Measurements from ENCODE around the gene KNL1. TPM values are rescaled to one million over a fixed set of nuclear protein-coding genes. Genes with fewer than 3 reads are reported as not detected.
A peak's percentile ranks its signal among the peaks of the same experiment; 100 is the strongest.

The KNL1 gene
- total RNA-seq, 1 experiment from 2014 or later = 19.7 TPM

DNA sequence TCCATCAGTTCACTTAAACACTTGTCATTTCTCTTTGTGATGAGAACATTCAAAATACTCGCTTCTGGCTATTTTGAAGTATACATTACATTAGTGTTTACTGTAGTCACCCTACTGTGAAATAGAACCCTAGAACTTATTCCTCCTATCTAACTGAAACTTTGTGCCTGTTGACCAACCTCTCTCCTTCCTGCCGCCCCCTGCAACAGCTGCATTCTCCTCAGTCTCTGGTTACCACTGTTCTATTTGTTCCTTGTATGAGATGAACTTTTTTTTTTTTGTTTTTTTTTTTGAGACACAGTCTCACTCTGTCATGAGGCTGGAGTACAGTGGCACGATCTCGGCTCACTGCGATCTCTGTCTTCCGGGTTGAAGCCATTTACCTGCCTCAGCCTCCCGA, 103.9 kb downstream of the KNL1 start:
- Histone ChIP-seq H3K4ac (ENCODE audit: low read depth, low read length) (no peak overlapping the region), H4K20me1 (ENCODE audit: control insufficient read depth, insufficient read depth, insufficient read length) (no peaks in the 10 kb centered on the region), H2BK12ac (ENCODE audit: insufficient read length, low read depth, low read length) (no peak overlapping the region), H4K91ac (ENCODE audit: insufficient read length, low read depth, low read length) (no peak overlapping the region), H3K4me1 (ENCODE audit: insufficient read depth, low read length) (no peaks in the 10 kb centered on the region; the same call in 1 of the 2 replicates), H2BK15ac (ENCODE audit: low read depth, low read length) (no peak overlapping the region), H2AK5ac (ENCODE audit: insufficient read length, low read length) (no peak overlapping the region), H3K18ac (ENCODE audit: insufficient read length, low read depth, low read length) (no peak overlapping the region), H3K9me3 (ENCODE audit: control insufficient read depth, low read depth, low read length) (no peaks in the 10 kb centered on the region), H3K14ac (ENCODE audit: insufficient read depth, low read length) (no peak overlapping the region), H2BK20ac (ENCODE audit: low read depth, low read length, poor library complexity, severe bottlenecking) (no peak overlapping the region), H4K8ac (replicated peaks; ENCODE audit: insufficient read length, low read depth, low read length) (no peak overlapping the region), H3K4me2 (ENCODE audit: insufficient read depth, insufficient read length, low read length) (no peak overlapping the region), H2AFZ (ENCODE audit: low read length) (no peak overlapping the region), H4K5ac (ENCODE audit: insufficient read length, low read depth, low read length) (no peak overlapping the region), H3K23me2 (ENCODE audit: insufficient read length, low read depth, low read length, poor library complexity, severe bottlenecking) (no peaks in the 10 kb centered on the region), H3K27me3 (ENCODE audit: insufficient read depth, low read length) (no peaks in the 10 kb centered on the region), H3K27ac (ENCODE audit: insufficient read length, low read depth, low read length) (no peak overlapping the region), H3K23ac (ENCODE audit: insufficient read length, low read depth, low read length) (no peak overlapping the region), H3T11ph (ENCODE audit: low read length) (no peak overlapping the region), H2BK120ac (ENCODE audit: low read depth, low read length, poor library complexity, severe bottlenecking) (no peak overlapping the region), H3K56ac (ENCODE audit: insufficient read length, low read depth, low read length) (no peak overlapping the region), H3K79me2 (ENCODE audit: insufficient read depth, low read length) (no peaks in the 10 kb centered on the region; the same call in 1 of the 2 replicates), H3K9ac (ENCODE audit: extremely low read depth, insufficient read length, low read length) (no peak overlapping the region), H2BK5ac (ENCODE audit: insufficient read length, low read length) (no peak overlapping the region), H3K79me1 (ENCODE audit: insufficient read depth, low read depth, low read length, poor library complexity, severe bottlenecking) (no peaks in the 10 kb centered on the region)
- no peak for DNase-seq
- H3K27me3 Mint-ChIP-seq (ENCODE audit: low read depth) = no peaks in the 10 kb centered on the region; the same call in 1 of the 2 replicates
- H3K9me3 Mint-ChIP-seq = no peaks in the 10 kb centered on the region; a peak in 1 of 5 replicates
- peak overlapping the region in 2 of 3 experiments; percentile 27 to 30; a peak in 2 of 7 replicates for H3K27ac Mint-ChIP-seq
- H3K36me3 Mint-ChIP-seq (ENCODE audit: insufficient read depth in 1 of 3, low read depth in 3 of 3) = peaks cover 14 to 45% (median 42%) of the 10 kb centered on the region in 3 experiments; a peak in 6 of 7 replicates
- H3K4me1 Mint-ChIP-seq = peaks cover 7 to 17% of the 10 kb centered on the region in 2 experiments
- WGBS (ENCODE audit: extremely low coverage, insufficient read length, low lambda C conversion rate) = no CpG with 5 or more reads among the region's 7 CpGs
- peak overlapping the region in 1 of 2 experiments; percentile 5; a peak in 1 of 5 replicates for H3K4me3 Mint-ChIP-seq
- TF ChIP-seq, protein P1, sequence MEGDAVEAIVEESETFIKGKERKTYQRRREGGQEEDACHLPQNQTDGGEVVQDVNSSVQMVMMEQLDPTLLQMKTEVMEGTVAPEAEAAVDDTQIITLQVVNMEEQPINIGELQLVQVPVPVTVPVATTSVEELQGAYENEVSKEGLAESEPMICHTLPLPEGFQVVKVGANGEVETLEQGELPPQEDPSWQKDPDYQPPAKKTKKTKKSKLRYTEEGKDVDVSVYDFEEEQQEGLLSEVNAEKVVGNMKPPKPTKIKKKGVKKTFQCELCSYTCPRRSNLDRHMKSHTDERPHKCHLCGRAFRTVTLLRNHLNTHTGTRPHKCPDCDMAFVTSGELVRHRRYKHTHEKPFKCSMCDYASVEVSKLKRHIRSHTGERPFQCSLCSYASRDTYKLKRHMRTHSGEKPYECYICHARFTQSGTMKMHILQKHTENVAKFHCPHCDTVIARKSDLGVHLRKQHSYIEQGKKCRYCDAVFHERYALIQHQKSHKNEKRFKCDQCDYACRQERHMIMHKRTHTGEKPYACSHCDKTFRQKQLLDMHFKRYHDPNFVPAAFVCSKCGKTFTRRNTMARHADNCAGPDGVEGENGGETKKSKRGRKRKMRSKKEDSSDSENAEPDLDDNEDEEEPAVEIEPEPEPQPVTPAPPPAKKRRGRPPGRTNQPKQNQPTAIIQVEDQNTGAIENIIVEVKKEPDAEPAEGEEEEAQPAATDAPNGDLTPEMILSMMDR (conservative IDR thresholded peaks at IDR 0.05) = no peak
